H1 (cell line): ENCODE data around the gene GALNT2. TPM values are rescaled to one million over a fixed set of nuclear protein-coding genes. Genes with fewer than 3 reads are reported as not detected.
A peak's percentile ranks its signal among the peaks of the same experiment; 100 is the strongest.

Source experiments
- CTCF ChIA-PET: fragments of 300-600 bp; sonication (Branson Sonifier 250); formaldehyde crosslinking; loops from one replicate; lab custom pipeline; 2021; ENCODE audit not compliant: partially characterized antibody; lab: Charles Lee
- POLR2A ChIA-PET: fragments of 300-600 bp; sonication (Branson Sonifier 250); formaldehyde crosslinking; loops from one replicate; lab custom pipeline; 2021; ENCODE audit warnings: inconsistent platforms; ENCODE audit not compliant: partially characterized antibody; lab: Charles Lee
- DNase-seq, 2 experiments: peaks; one replicate each; pipeline versions ENCODE4 v3.0.0 to v3.0.0-alpha.2; 2010 to 2022; ENCODE audit warnings: low spot score in 2 of 2, low read depth in 1 of 2, mixed read lengths in 1 of 2
- FAIRE-seq: peaks from 2 replicates; lab custom pipeline; 2011; peaks lifted over from hg19 to GRCh38; lab: Jason Lieb, UNC
- H2AFZ ChIP-seq: 2 replicates; pipeline ENCODE4 v1.8.1; 2012; ENCODE audit warnings: low read length, inconsistent platforms
- H2AK5ac ChIP-seq: 2 replicates; pipeline ENCODE4 v1.6.1; 2013; ENCODE audit warnings: low read depth, low read length
- H2BK120ac ChIP-seq: replicated peaks from 2 replicates; pipeline ENCODE3; 2013; ENCODE audit warnings: low read depth, low read length, inconsistent platforms
- H2BK12ac ChIP-seq: 2 replicates; pipeline ENCODE4 v1.6.1; 2013; ENCODE audit warnings: low read depth, low read length
- H2BK15ac ChIP-seq: 2 replicates; pipeline ENCODE4 v1.6.1; 2013; ENCODE audit warnings: low read length
- H2BK20ac ChIP-seq: 2 replicates; pipeline ENCODE4 v1.6.1; 2013; ENCODE audit warnings: low read length
- H2BK5ac ChIP-seq: 2 replicates; pipeline ENCODE4 v1.6.1; 2013; ENCODE audit warnings: low read depth, low read length
- H3K14ac ChIP-seq: 2 replicates; pipeline ENCODE4 v1.6.1; 2013; ENCODE audit warnings: inconsistent platforms; ENCODE audit not compliant: insufficient read length
- H3K18ac ChIP-seq: 2 replicates; pipeline ENCODE4 v1.6.1; 2013; ENCODE audit warnings: low read length; ENCODE audit errors: extremely low read depth
- H3K23ac ChIP-seq: 2 replicates; pipeline ENCODE4 v1.6.1; 2013; ENCODE audit warnings: inconsistent platforms; ENCODE audit not compliant: insufficient read length
- H3K23me2 ChIP-seq: 2 replicates; pipeline ENCODE4 v1.6.1; 2013; ENCODE audit warnings: low read depth, low read length
- H3K27ac ChIP-seq: 2 replicates; pipeline ENCODE4 v1.6.1; 2011; ENCODE audit warnings: low read depth, low read length, inconsistent platforms
- H3K27me3 ChIP-seq, 4 experiments: replicated peaks in 1 of 4; 1 replicate in 1 of 4; 2 replicates in 3 of 4; pipeline versions ENCODE4 v1.6.1 to v1.8.1; 2011 to 2013; ENCODE audit warnings: low read length in 3 of 4, mild to moderate bottlenecking in 3 of 4, inconsistent platforms in 2 of 4, mixed read lengths in 2 of 4, moderate library complexity in 1 of 4; ENCODE audit not compliant: control insufficient read depth in 3 of 4, insufficient read depth in 3 of 4; ENCODE audit errors: extremely low read depth in 1 of 4
- H3K36me3 ChIP-seq, 4 experiments: 2 replicates each; pipeline versions ENCODE4 v1.6.1 to v1.8.1; 2011 to 2013; ENCODE audit warnings: mild to moderate bottlenecking in 4 of 4, low read length in 3 of 4, moderate library complexity in 2 of 4, control low read depth in 1 of 4, inconsistent platforms in 1 of 4; ENCODE audit not compliant: insufficient read depth in 4 of 4, control insufficient read depth in 2 of 4
- H3K4ac ChIP-seq: replicated peaks from 2 replicates; pipeline ENCODE3; 2013; ENCODE audit warnings: low read length, low read depth, mixed read lengths, inconsistent platforms; ENCODE audit not compliant: insufficient read length
- H3K4me1 ChIP-seq, 4 experiments: replicated peaks in 1 of 4; 1 replicate in 1 of 4; 2 replicates in 3 of 4; pipeline versions ENCODE4 v1.6.1 to v1.8.1; 2011 to 2013; ENCODE audit warnings: low read length in 3 of 4, inconsistent platforms in 2 of 4, mixed read lengths in 1 of 4; ENCODE audit not compliant: insufficient read depth in 4 of 4, control insufficient read depth in 3 of 4
- H3K4me2 ChIP-seq, 2 experiments: 2 replicates each; pipeline versions ENCODE4 v1.6.1 to v1.8.1; 2011 to 2013; ENCODE audit warnings: low read depth in 2 of 2, low read length in 2 of 2, control low read depth in 1 of 2, inconsistent platforms in 1 of 2, mild to moderate bottlenecking in 1 of 2; ENCODE audit not compliant: insufficient read depth in 1 of 2
- H3K4me3 ChIP-seq, 4 experiments: fragments of 200-600, 300-600 bp in 1 of 4; sonication (generic), shearing (Covaris generic), sonication (Bioruptor Twin) in 1 of 4; 2 replicates each; pipeline versions ENCODE4 v1.5.1 to v1.8.1; 2011 to 2016; ENCODE audit warnings: low read length in 4 of 4, low read depth in 3 of 4, control low read depth in 2 of 4, inconsistent platforms in 2 of 4, mild to moderate bottlenecking in 2 of 4, mixed read lengths in 1 of 4, moderate library complexity in 1 of 4; ENCODE audit not compliant: insufficient read depth in 2 of 4; ENCODE audit errors: extremely low read depth in 1 of 4
- H3K56ac ChIP-seq: replicated peaks from 2 replicates; pipeline ENCODE3; 2013; ENCODE audit warnings: low read depth, mild to moderate bottlenecking, mixed read lengths, low read length, inconsistent platforms; ENCODE audit not compliant: insufficient read length
- H3K79me1 ChIP-seq: 2 replicates; pipeline ENCODE4 v1.6.1; 2013; ENCODE audit warnings: low read depth, low read length, control low read depth
- H3K79me2 ChIP-seq, 2 experiments: 2 replicates each; pipeline versions ENCODE4 v1.6.1 to v1.8.1; 2012 to 2013; ENCODE audit warnings: low read length in 2 of 2, mild to moderate bottlenecking in 2 of 2, inconsistent platforms in 1 of 2; ENCODE audit not compliant: insufficient read depth in 2 of 2, control insufficient read depth in 1 of 2
- H3K9ac ChIP-seq, 4 experiments: replicated peaks in 1 of 4; 1 replicate in 1 of 4; 2 replicates in 3 of 4; pipeline versions ENCODE4 v1.6.1 to v1.8.1; 2011 to 2013; ENCODE audit warnings: low read depth in 3 of 4, low read length in 3 of 4, control low read depth in 2 of 4, mild to moderate bottlenecking in 2 of 4, moderate library complexity in 2 of 4, inconsistent platforms in 1 of 4; ENCODE audit errors: extremely low read depth in 1 of 4
- H3K9me3 ChIP-seq, 2 experiments: 2 replicates each; pipeline versions ENCODE4 v1.6.1 to v1.8.1; 2012 to 2013; ENCODE audit warnings: mild to moderate bottlenecking in 2 of 2, moderate library complexity in 2 of 2, control low read depth in 1 of 2, inconsistent platforms in 1 of 2, low read depth in 1 of 2, low read length in 1 of 2, mixed read lengths in 1 of 2; ENCODE audit not compliant: insufficient read depth in 2 of 2
- H4K20me1 ChIP-seq, 2 experiments: replicated peaks in 1 of 2; 2 replicates each; pipeline versions ENCODE3 to v1.8.1; 2011 to 2013; ENCODE audit warnings: inconsistent platforms in 2 of 2, low read length in 2 of 2, mild to moderate bottlenecking in 1 of 2; ENCODE audit not compliant: insufficient read depth in 2 of 2, control insufficient read depth in 1 of 2
- H4K5ac ChIP-seq: 2 replicates; pipeline ENCODE4 v1.6.1; 2013; ENCODE audit warnings: low read length, low read depth, mixed read lengths, inconsistent platforms; ENCODE audit not compliant: insufficient read length
- H4K8ac ChIP-seq: 2 replicates; pipeline ENCODE4 v1.8.0; 2013; ENCODE audit warnings: mild to moderate bottlenecking, moderate library complexity, low read length, inconsistent platforms; ENCODE audit not compliant: insufficient read depth; ENCODE audit errors: extremely low read depth
- H4K91ac ChIP-seq: replicated peaks from 2 replicates; pipeline ENCODE3; 2013; ENCODE audit warnings: low read length, mixed read lengths, inconsistent platforms; ENCODE audit not compliant: insufficient read length
- BACH1 ChIP-seq: IDR thresholded peaks from 2 replicates; pipeline ENCODE4 v1.6.1; 2012; ENCODE audit warnings: low read length, improper control_type of control experiment
- CBX5 ChIP-seq: fragments of 300-800, 300-1000 bp; sonication (generic); IDR thresholded peaks from 2 replicates; pipeline ENCODE4 v1.7.1; 2016; ENCODE audit warnings: antibody characterized with exemption, low read length, low read depth
- CBX8 ChIP-seq: fragments of 300-800, 300-1000 bp; sonication (generic); IDR thresholded peaks from 2 replicates; pipeline ENCODE4 v1.7.1; 2016; ENCODE audit warnings: low read depth, low read length, borderline replicate concordance
- HDAC2 ChIP-seq, 2 experiments: fragments of 300-600 bp in 1 of 2; sonication (generic) in 1 of 2; IDR thresholded peaks; 2 replicates each; pipeline ENCODE4 v1.6.1; 2011 to 2012; ENCODE audit warnings: low read depth in 2 of 2, low read length in 2 of 2, mild to moderate bottlenecking in 2 of 2, moderate library complexity in 2 of 2, borderline replicate concordance in 1 of 2, inconsistent platforms in 1 of 2
- HDAC6 ChIP-seq: IDR thresholded peaks from one replicate; pipeline ENCODE4 v1.7.1; 2012; ENCODE audit warnings: low read depth, mild to moderate bottlenecking, inconsistent platforms, low read length, moderate library complexity
- RXRA ChIP-seq: IDR thresholded peaks from 2 replicates; pipeline ENCODE4 v1.6.1; 2011; ENCODE audit warnings: low read depth, mild to moderate bottlenecking, low read length, moderate library complexity; ENCODE audit not compliant: insufficient read depth
- SRF ChIP-seq: IDR thresholded peaks from 2 replicates; pipeline ENCODE4 v1.6.1; 2011; ENCODE audit warnings: mild to moderate bottlenecking, low read depth, low read length, moderate library complexity
- WGBS, 2 experiments: shearing (Covaris generic) in 1 of 2; methylation state at CpG; one replicate each; pipeline versions ENCODE4 v1.1.6 to v1.1.7; 2013 to 2015; ENCODE audit warnings: low lambda C conversion rate in 2 of 2, mixed read lengths in 2 of 2, inconsistent platforms in 1 of 2, low coverage in 1 of 2, missing lambda C conversion rate in 1 of 2; ENCODE audit not compliant: insufficient replicate concordance in 2 of 2, insufficient coverage in 1 of 2, insufficient read length in 1 of 2; ENCODE audit errors: extremely low coverage in 1 of 2, missing lambda C conversion rate in 1 of 2; 5-methylcytosine and 5-hydroxymethylcytosine counted together
- polyA plus RNA-seq, 7 experiments: library from polyadenylated mRNA; depleted of rRNA in 3 of 7; stranded (reverse) in 5 of 7; unstranded in 2 of 7; fragments of >200 nt in 5 of 7; fragments of 200-250 nt in 2 of 7; gene quantifications; 1 replicate in 5 of 7; 2 replicates in 1 of 7; 4 replicates in 1 of 7; pipeline versions ENCODE4 v1.2.1 to v1.2.3, GENCODE V29; 2011 to 2013; ENCODE audit warnings: missing spikeins in 2 of 7, mixed read lengths in 2 of 7
- total RNA-seq: library from RNA; stranded (reverse); fragmentation: NEBNext Ultra II Directional; extraction: Animal tissue kit (Norgen Biotek cat#: 25700); gene quantifications from 2 replicates; pipeline ENCODE4 v1.2.1, GENCODE V29; 2021

GALNT2 gene
- total and polyA plus RNA-seq, 2 of the 8 experiments (the other 6 are each of a cell fraction or from before 2014, with no cell fraction given), result 34.5 to 75.3 TPM

GRCh38 chr1:230020451-230020850, 46.6 kb upstream of the GALNT2 start:
- Histone ChIP-seq H3K14ac (no peak overlapping the region), H3K23me2 (no peaks in the 10 kb centered on the region), H3K4me2 (no peak overlapping the region), H3K27ac (no peak overlapping the region), H4K20me1 (no peaks in the 10 kb centered on the region), H3K18ac (peak overlapping the region; percentile 40; the same call in 1 of the 2 replicates), H3K4me1 (peaks cover 0 to 8% (median 2%) of the 10 kb centered on the region in 4 experiments; a peak in 3 of 7 replicates), H3K36me3 (no peaks in the 10 kb centered on the region), H3K79me1 (no peaks in the 10 kb centered on the region), H3K4me3 (no peak overlapping the region), H2BK20ac (no peak overlapping the region), H3K23ac (no peak overlapping the region), H4K91ac (no peak overlapping the region), H2BK15ac (0 out of 2 replicates have a peak overlapping the region, but pooled peaks have one; percentile 24), H3K27me3 (peaks cover 0 to 2% (median 0%) of the 10 kb centered on the region in 4 experiments; a peak in 1 of 7 replicates), H2AK5ac (peak overlapping the region; percentile 11; the same call in 1 of the 2 replicates), H2AFZ (no peak overlapping the region), H4K8ac (no peak overlapping the region), H3K56ac (no peak overlapping the region), H3K9ac (no peak overlapping the region), H3K9me3 (no peaks in the 10 kb centered on the region; a peak in 1 of 4 replicates), H2BK120ac (no peak overlapping the region), H2BK5ac (peak overlapping the region; percentile 30; the same call in 1 of the 2 replicates), H3K4ac (peak overlapping the region; percentile 66), H3K79me2 (no peaks in the 10 kb centered on the region), H4K5ac (no peak overlapping the region), H2BK12ac (peak overlapping the region; percentile 61; the same call in 1 of the 2 replicates)
- TF ChIP-seq HDAC6 (no peak), CBX5 (no peak), HDAC2 (IDR thresholded peaks at IDR 0.05; ENCODE audit: borderline replicate concordance in 1 of 2, low read depth in 2 of 2, low read length in 2 of 2) (no peak), RXRA (no peak), BACH1 (no peak), CBX8 (no peak), SRF (no peak)
- DNase-seq (no peak), FAIRE-seq (no peak)
- 95% methylated on average over 3 of the region's 3 CpGs; no CpG with 5 or more reads in 1 of the 2 experiments for WGBS, 2 experiments
- CTCF ChIA-PET, result no interaction called here
- POLR2A ChIA-PET, result no interaction called here
